Adrenal gland (tissue), 5 donors: Measurements from ENCODE around the gene RPS6KA2.

ENCODE experiments used
- CTCF ChIP-seq, 6 experiments: fragments of 450-650 bp in 4 of 6; fragments of 200-600 bp in 2 of 6; sonication (generic) in 1 of 6; IDR thresholded peaks; 1 replicate in 5 of 6; 2 replicates in 1 of 6; pipeline versions ENCODE4 v1.5.1 to v1.8.0; 2016 to 2021; ENCODE audit warnings: antibody characterized with exemption in 6 of 6, mild to moderate bottlenecking in 2 of 6, moderate library complexity in 1 of 6
- POLR2A ChIP-seq, 2 donors: fragments of 450-650 bp; IDR thresholded peaks; one replicate each; pipeline ENCODE4 v1.6.1; 2017; ENCODE audit warnings: antibody characterized with exemption in 2 of 2, mild to moderate bottlenecking in 2 of 2, moderate library complexity in 1 of 2
- donor health status: DM: no; HTN: no; CAD: no.

GRCh38 chr6:166412156-166412910 is 214.7 kb downstream of the RPS6KA2 start:
- no peak for TF ChIP-seq CTCF (IDR thresholded peaks at IDR 0.05)
- no peak for TF ChIP-seq POLR2A (IDR thresholded peaks at IDR 0.05)
